Measurements from ENCODE around the gene EID1.

DNA sequence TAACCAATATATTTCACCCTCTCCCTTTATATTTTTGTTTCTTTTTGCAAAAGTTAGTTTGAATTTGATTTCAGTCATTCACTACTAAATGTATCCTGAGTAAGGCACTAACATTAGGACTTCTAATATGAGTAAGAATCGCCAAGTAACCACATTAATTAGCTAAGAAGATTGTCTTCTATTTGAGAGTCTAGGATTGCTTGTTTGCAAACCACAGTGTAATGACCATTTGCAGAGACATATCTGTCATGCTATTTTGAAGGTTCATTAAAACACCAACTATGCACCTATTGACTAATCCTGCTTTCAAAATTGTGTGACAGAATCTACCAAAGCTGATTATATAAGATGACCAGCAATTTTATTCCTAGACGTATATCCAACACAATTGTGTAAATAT lies 5.3 kb upstream of the EID1 start:
- TF ChIP-seq ZSCAN29 (IDR thresholded peaks at IDR 0.05) (no peak), SRF (CRISPR knock-in tag; IDR thresholded peaks at IDR 0.05) (no peak), ZNF143 (CRISPR knock-in tag; IDR thresholded peaks at IDR 0.05) (no peak), JUN (IDR thresholded peaks at IDR 0.05; ENCODE audit: borderline replicate concordance, low read depth, low read length) (no peak), JUN (CRISPR knock-in tag; IDR thresholded peaks at IDR 0.05; ENCODE audit: borderline replicate concordance) (no peak), ETS2 (tag; IDR thresholded peaks at IDR 0.05; ENCODE audit: borderline replicate concordance, poor library complexity, severe bottlenecking) (no peak), FOXA1 (IDR thresholded peaks at IDR 0.05; ENCODE audit: borderline replicate concordance) (no peak), EZH2 (IDR thresholded peaks at IDR 0.05; ENCODE audit: borderline replicate concordance, low read depth, low read length) (no peak), EP300 (IDR thresholded peaks at IDR 0.05; ENCODE audit: low read length) (no peak), PPARD (CRISPR knock-in tag; IDR thresholded peaks at IDR 0.05) (no peak), BMI1 (IDR thresholded peaks at IDR 0.05; ENCODE audit: low read length) (no peak), POLR2A (conservative IDR thresholded peaks at IDR 0.05) (no peak)
- TF ChIP-seq, protein P1, sequence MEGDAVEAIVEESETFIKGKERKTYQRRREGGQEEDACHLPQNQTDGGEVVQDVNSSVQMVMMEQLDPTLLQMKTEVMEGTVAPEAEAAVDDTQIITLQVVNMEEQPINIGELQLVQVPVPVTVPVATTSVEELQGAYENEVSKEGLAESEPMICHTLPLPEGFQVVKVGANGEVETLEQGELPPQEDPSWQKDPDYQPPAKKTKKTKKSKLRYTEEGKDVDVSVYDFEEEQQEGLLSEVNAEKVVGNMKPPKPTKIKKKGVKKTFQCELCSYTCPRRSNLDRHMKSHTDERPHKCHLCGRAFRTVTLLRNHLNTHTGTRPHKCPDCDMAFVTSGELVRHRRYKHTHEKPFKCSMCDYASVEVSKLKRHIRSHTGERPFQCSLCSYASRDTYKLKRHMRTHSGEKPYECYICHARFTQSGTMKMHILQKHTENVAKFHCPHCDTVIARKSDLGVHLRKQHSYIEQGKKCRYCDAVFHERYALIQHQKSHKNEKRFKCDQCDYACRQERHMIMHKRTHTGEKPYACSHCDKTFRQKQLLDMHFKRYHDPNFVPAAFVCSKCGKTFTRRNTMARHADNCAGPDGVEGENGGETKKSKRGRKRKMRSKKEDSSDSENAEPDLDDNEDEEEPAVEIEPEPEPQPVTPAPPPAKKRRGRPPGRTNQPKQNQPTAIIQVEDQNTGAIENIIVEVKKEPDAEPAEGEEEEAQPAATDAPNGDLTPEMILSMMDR (IDR thresholded peaks at IDR 0.05 in 2 of 3, conservative IDR thresholded peaks at IDR 0.05 in 1 of 3; ENCODE audit: insufficient read depth in 2 of 3, low read depth in 1 of 3, low read length in 3 of 3) = no peak
- TF ChIP-seq, protein P2, sequence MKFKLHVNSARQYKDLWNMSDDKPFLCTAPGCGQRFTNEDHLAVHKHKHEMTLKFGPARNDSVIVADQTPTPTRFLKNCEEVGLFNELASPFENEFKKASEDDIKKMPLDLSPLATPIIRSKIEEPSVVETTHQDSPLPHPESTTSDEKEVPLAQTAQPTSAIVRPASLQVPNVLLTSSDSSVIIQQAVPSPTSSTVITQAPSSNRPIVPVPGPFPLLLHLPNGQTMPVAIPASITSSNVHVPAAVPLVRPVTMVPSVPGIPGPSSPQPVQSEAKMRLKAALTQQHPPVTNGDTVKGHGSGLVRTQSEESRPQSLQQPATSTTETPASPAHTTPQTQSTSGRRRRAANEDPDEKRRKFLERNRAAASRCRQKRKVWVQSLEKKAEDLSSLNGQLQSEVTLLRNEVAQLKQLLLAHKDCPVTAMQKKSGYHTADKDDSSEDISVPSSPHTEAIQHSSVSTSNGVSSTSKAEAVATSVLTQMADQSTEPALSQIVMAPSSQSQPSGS (CRISPR knock-in tag; IDR thresholded peaks at IDR 0.05) = no peak
- TF ChIP-seq, protein P3, sequence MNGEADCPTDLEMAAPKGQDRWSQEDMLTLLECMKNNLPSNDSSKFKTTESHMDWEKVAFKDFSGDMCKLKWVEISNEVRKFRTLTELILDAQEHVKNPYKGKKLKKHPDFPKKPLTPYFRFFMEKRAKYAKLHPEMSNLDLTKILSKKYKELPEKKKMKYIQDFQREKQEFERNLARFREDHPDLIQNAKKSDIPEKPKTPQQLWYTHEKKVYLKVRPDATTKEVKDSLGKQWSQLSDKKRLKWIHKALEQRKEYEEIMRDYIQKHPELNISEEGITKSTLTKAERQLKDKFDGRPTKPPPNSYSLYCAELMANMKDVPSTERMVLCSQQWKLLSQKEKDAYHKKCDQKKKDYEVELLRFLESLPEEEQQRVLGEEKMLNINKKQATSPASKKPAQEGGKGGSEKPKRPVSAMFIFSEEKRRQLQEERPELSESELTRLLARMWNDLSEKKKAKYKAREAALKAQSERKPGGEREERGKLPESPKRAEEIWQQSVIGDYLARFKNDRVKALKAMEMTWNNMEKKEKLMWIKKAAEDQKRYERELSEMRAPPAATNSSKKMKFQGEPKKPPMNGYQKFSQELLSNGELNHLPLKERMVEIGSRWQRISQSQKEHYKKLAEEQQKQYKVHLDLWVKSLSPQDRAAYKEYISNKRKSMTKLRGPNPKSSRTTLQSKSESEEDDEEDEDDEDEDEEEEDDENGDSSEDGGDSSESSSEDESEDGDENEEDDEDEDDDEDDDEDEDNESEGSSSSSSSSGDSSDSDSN (IDR thresholded peaks at IDR 0.05; ENCODE audit: borderline replicate concordance in 1 of 2, low read depth in 2 of 2, low read length in 2 of 2) = no peak
